GM12878 (cell line): ENCODE measurements around the gene SOX12.

Source experiments
- CHD1 ChIP-seq: IDR thresholded peaks from 2 replicates; pipeline ENCODE4 v1.6.1; 2012; ENCODE audit warnings: low read depth, low read length, improper control_type of control experiment
- EP300 ChIP-seq, 2 experiments: fragments of 150-350 bp in 1 of 2; IDR thresholded peaks; 2 replicates each; pipeline ENCODE4 v1.6.1; 2011 to 2012; ENCODE audit warnings: low read depth in 2 of 2, low read length in 2 of 2, borderline replicate concordance in 1 of 2, improper control_type of control experiment in 1 of 2, inconsistent platforms in 1 of 2; ENCODE audit not compliant: control insufficient read depth in 1 of 2
- KAT2A ChIP-seq: conservative IDR thresholded peaks from 2 replicates; pipeline ENCODE4 v1.6.1; 2011; ENCODE audit warnings: low read depth, low read length; ENCODE audit not compliant: control insufficient read depth
- NFIC ChIP-seq: IDR thresholded peaks from 2 replicates; pipeline ENCODE4 v1.6.1; 2012; ENCODE audit warnings: low read depth, mild to moderate bottlenecking, inconsistent platforms, low read length, moderate library complexity
- NFYB ChIP-seq: IDR thresholded peaks from 2 replicates; pipeline ENCODE4 v1.6.1; 2011; ENCODE audit warnings: low read depth, mild to moderate bottlenecking, low read length, improper control_type of control experiment, moderate library complexity; ENCODE audit not compliant: insufficient read depth
- NR2C2 ChIP-seq: IDR thresholded peaks from 2 replicates; pipeline ENCODE4 v1.6.1; 2011; ENCODE audit warnings: borderline replicate concordance, low read depth; ENCODE audit not compliant: control insufficient read depth, insufficient read length
- NRF1 ChIP-seq: conservative IDR thresholded peaks from 2 replicates; pipeline ENCODE4 v1.6.1; 2011; ENCODE audit warnings: mild to moderate bottlenecking, low read depth, low read length, improper control_type of control experiment
- POLR2A ChIP-seq: IDR thresholded peaks from 2 replicates; pipeline ENCODE4 v1.6.1; 2011; ENCODE audit warnings: low read depth, mild to moderate bottlenecking, low read length
- RAD21 ChIP-seq: IDR thresholded peaks from 2 replicates; pipeline ENCODE4 v1.6.1; 2011; ENCODE audit warnings: mild to moderate bottlenecking, low read depth, low read length, moderate library complexity; ENCODE audit not compliant: insufficient read depth
- RCOR1 ChIP-seq: conservative IDR thresholded peaks from 2 replicates; pipeline ENCODE4 v1.6.1; 2012; ENCODE audit warnings: low read depth, low read length, improper control_type of control experiment
- RELA ChIP-seq: fragments of 450-650 bp; IDR thresholded peaks from 2 replicates; pipeline ENCODE4 v1.8.0; 2014; ENCODE audit warnings: borderline replicate concordance; ENCODE audit not compliant: partially characterized antibody
- TF ChIP-seq, protein P1 (sequence below), 3 experiments: IDR thresholded peaks in 2 of 3; conservative IDR thresholded peaks in 1 of 3; 2 replicates each; pipeline ENCODE4 v1.5.1; 2011; ENCODE audit warnings: low read depth in 3 of 3, low read length in 3 of 3, mild to moderate bottlenecking in 3 of 3, control low read depth in 2 of 3, moderate library complexity in 2 of 3, inconsistent platforms in 1 of 3, mixed read lengths in 1 of 3; ENCODE audit not compliant: control insufficient read depth in 2 of 3, insufficient read depth in 1 of 3; ENCODE audit errors: extremely low read depth in 1 of 3
- TF ChIP-seq, protein P2 (sequence below): fragments of 450-650 bp; IDR thresholded peaks from 2 replicates; pipeline ENCODE4 v1.6.1; 2016; ENCODE audit warnings: mild to moderate bottlenecking
- TF ChIP-seq, protein P3 (sequence below): fragments of 450-650 bp; IDR thresholded peaks from 2 replicates; pipeline ENCODE4 v1.6.1; 2016; ENCODE audit warnings: mild to moderate bottlenecking

- TF ChIP-seq KAT2A (no peak), RAD21 (no peak), POLR2A (no peak), RELA (no peak), RCOR1 (no peak), NFYB (no peak), NR2C2 (no peak), NFIC (no peak), NRF1 (no peak), CHD1 (no peak), EP300 (IDR thresholded peaks at IDR 0.05; ENCODE audit: borderline replicate concordance in 1 of 2, control insufficient read depth in 1 of 2, low read depth in 2 of 2, low read length in 2 of 2) (no peak)
- TF ChIP-seq, protein P1, sequence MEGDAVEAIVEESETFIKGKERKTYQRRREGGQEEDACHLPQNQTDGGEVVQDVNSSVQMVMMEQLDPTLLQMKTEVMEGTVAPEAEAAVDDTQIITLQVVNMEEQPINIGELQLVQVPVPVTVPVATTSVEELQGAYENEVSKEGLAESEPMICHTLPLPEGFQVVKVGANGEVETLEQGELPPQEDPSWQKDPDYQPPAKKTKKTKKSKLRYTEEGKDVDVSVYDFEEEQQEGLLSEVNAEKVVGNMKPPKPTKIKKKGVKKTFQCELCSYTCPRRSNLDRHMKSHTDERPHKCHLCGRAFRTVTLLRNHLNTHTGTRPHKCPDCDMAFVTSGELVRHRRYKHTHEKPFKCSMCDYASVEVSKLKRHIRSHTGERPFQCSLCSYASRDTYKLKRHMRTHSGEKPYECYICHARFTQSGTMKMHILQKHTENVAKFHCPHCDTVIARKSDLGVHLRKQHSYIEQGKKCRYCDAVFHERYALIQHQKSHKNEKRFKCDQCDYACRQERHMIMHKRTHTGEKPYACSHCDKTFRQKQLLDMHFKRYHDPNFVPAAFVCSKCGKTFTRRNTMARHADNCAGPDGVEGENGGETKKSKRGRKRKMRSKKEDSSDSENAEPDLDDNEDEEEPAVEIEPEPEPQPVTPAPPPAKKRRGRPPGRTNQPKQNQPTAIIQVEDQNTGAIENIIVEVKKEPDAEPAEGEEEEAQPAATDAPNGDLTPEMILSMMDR (IDR thresholded peaks at IDR 0.05 in 2 of 3, conservative IDR thresholded peaks at IDR 0.05 in 1 of 3; ENCODE audit: control insufficient read depth in 2 of 3, extremely low read depth in 1 of 3, insufficient read depth in 1 of 3, low read depth in 3 of 3, low read length in 3 of 3): no peak
- TF ChIP-seq, protein P2, sequence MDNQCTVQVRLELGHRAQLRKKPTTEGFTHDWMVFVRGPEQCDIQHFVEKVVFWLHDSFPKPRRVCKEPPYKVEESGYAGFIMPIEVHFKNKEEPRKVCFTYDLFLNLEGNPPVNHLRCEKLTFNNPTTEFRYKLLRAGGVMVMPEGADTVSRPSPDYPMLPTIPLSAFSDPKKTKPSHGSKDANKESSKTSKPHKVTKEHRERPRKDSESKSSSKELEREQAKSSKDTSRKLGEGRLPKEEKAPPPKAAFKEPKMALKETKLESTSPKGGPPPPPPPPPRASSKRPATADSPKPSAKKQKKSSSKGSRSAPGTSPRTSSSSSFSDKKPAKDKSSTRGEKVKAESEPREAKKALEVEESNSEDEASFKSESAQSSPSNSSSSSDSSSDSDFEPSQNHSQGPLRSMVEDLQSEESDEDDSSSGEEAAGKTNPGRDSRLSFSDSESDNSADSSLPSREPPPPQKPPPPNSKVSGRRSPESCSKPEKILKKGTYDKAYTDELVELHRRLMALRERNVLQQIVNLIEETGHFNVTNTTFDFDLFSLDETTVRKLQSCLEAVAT: no peak
- TF ChIP-seq, protein P3, sequence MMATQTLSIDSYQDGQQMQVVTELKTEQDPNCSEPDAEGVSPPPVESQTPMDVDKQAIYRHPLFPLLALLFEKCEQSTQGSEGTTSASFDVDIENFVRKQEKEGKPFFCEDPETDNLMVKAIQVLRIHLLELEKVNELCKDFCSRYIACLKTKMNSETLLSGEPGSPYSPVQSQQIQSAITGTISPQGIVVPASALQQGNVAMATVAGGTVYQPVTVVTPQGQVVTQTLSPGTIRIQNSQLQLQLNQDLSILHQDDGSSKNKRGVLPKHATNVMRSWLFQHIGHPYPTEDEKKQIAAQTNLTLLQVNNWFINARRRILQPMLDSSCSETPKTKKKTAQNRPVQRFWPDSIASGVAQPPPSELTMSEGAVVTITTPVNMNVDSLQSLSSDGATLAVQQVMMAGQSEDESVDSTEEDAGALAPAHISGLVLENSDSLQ: no peak
Observed at GRCh38 chr20:298776-299391, 26.5 kb upstream of the SOX12 start.
